Ectodermal cell (in vitro differentiated cells): ENCODE results near the gene DUS3L.

Experiments
- H3K27ac ChIP-seq: 2 replicates; pipeline ENCODE4 v1.7.0; 2013; ENCODE audit warnings: mild to moderate bottlenecking, low read depth, low read length; ENCODE audit not compliant: insufficient read depth, poor library complexity, severe bottlenecking
- H3K27me3 ChIP-seq: 2 replicates; pipeline ENCODE4 v1.7.0; 2013; ENCODE audit warnings: mild to moderate bottlenecking, low read length; ENCODE audit not compliant: insufficient read depth, control insufficient read depth, poor library complexity, severe bottlenecking
- H3K36me3 ChIP-seq: one replicate; pipeline ENCODE4 v1.7.0; 2013; ENCODE audit warnings: low read length; ENCODE audit not compliant: control insufficient read depth, insufficient read depth
- H3K4me1 ChIP-seq: one replicate; pipeline ENCODE4 v1.7.0; 2013; ENCODE audit warnings: low read length; ENCODE audit not compliant: control insufficient read depth, insufficient read depth
- H3K4me3 ChIP-seq: 2 replicates; pipeline ENCODE4 v1.7.0; 2013; ENCODE audit warnings: low read depth, low read length, control low read depth; ENCODE audit not compliant: insufficient read depth
- H3K9me3 ChIP-seq: 2 replicates; pipeline ENCODE4 v1.7.0; 2013; ENCODE audit warnings: mild to moderate bottlenecking, low read length, moderate library complexity; ENCODE audit not compliant: control insufficient read depth
- WGBS, 2 experiments: methylation state at CpG; one replicate each; pipeline ENCODE4 v1.1.7; 2013; ENCODE audit warnings: missing lambda C conversion rate in 2 of 2; 5-methylcytosine and 5-hydroxymethylcytosine counted together

DUS3L gene

DNA sequence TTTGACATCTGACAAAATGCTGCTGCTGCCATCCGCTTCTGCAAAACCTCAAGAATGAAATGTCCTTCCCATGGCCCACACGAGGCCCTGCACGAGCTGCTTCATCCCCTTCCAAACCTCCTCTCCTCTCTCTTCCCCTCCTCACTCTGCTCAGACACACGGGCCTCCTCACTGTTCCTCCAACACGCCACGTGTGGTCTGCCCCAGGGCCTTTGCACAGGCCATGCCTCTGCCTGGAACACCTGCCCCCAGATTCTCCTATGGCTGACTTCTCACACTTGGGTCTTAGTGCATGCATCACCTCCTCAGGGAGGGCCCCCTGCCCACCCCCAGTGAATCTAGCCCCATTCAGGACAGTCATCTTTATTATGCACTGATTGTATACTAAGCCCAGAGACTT is 29.8 kb upstream of the DUS3L start:
- no peaks in the 10 kb centered on the region for H3K36me3 ChIP-seq
- H3K27ac ChIP-seq, result no peak overlapping the region
- H3K4me3 ChIP-seq, result no peak overlapping the region
- 79 to 82% methylated on average over 6 of the region's 6 CpGs for WGBS, 2 experiments
- H3K9me3 ChIP-seq, result no peaks in the 10 kb centered on the region
- no peaks in the 10 kb centered on the region for H3K27me3 ChIP-seq
- H3K4me1 ChIP-seq, result no peaks in the 10 kb centered on the region

DNA sequence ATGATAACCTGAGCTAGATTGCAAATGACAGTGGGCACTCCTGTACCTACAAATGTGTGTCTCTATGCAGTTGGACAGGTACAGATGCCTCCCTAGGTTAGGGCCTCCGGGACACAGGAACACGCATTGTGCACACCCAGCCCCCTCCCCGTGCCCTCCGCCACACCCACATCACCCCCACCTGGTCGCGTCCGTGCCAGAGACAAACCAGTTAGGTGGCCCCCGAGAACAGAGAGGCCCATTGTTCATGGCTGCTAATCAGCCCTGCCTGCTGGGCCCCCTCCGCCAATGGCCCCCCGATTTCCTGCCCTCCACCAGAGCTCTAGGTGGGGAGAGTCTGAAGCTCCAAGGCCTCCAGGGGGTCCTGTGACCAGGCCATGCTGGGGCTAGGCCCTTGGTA is 27.6 kb upstream of the DUS3L start:
- H3K27me3 ChIP-seq, result no peaks in the 10 kb centered on the region
- no peak overlapping the region for H3K4me3 ChIP-seq
- H3K4me1 ChIP-seq, result no peaks in the 10 kb centered on the region
- 89 to 93% methylated on average over 10 of the region's 10 CpGs for WGBS, 2 experiments
- no peak overlapping the region for H3K27ac ChIP-seq
- no peaks in the 10 kb centered on the region for H3K9me3 ChIP-seq
- no peaks in the 10 kb centered on the region for H3K36me3 ChIP-seq

DNA sequence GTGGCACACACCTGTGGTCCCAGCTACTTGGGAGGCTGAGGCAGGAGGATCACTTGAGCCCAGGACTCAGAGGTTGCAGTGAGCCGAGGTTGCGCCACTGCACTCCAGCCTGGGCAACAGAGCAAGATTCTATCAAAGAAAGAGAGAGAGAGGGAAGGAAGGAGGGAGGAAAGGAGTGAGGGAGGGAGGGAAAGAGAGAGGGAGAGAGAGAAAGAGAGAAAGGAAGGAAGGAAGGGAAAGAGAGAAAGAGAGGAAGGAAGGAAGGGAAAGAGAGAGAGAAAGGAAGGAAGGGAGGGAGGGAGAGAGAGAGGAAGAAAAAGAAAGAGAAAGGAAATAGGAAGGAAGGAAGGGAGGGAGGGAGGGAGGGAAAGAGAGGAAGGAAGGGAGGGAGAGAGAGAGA is 26.3 kb upstream of the DUS3L start:
- Histone ChIP-seq H3K4me3 (no peak overlapping the region), H3K27ac (no peak overlapping the region), H3K9me3 (no peaks in the 10 kb centered on the region), H3K36me3 (no peaks in the 10 kb centered on the region), H3K4me1 (no peaks in the 10 kb centered on the region), H3K27me3 (no peaks in the 10 kb centered on the region)
- WGBS, 2 experiments, result 90 to 93% methylated on average over 2 of the region's 2 CpGs

DNA sequence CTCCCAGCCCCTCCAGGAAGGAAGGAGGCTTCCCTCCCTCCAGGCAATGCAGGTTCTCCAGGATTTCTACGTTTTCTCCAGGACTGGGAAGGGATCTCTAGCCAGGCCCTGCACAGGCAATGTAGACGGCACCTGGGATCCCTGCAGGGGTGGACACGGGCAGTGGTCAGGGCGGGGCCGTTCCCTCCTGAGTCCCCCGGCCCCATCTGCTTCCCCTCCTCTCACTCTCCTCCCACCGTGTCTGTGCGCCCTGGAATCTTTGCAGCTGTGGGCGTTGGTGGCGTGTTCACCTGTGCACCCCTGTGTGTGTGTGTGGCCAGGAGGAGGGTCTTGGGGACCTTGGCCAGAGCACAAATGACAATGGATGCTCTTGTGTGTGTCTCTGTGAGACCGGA is 23.9 kb upstream of the DUS3L start:
- H3K4me1 ChIP-seq, result no peaks in the 10 kb centered on the region
- H3K36me3 ChIP-seq, result no peaks in the 10 kb centered on the region
- no peaks in the 10 kb centered on the region for H3K27me3 ChIP-seq
- H3K4me3 ChIP-seq, result no peak overlapping the region
- no peak overlapping the region for H3K27ac ChIP-seq
- H3K9me3 ChIP-seq, result no peaks in the 10 kb centered on the region
- 81 to 86% methylated on average over 11 of the region's 11 CpGs for WGBS, 2 experiments

DNA sequence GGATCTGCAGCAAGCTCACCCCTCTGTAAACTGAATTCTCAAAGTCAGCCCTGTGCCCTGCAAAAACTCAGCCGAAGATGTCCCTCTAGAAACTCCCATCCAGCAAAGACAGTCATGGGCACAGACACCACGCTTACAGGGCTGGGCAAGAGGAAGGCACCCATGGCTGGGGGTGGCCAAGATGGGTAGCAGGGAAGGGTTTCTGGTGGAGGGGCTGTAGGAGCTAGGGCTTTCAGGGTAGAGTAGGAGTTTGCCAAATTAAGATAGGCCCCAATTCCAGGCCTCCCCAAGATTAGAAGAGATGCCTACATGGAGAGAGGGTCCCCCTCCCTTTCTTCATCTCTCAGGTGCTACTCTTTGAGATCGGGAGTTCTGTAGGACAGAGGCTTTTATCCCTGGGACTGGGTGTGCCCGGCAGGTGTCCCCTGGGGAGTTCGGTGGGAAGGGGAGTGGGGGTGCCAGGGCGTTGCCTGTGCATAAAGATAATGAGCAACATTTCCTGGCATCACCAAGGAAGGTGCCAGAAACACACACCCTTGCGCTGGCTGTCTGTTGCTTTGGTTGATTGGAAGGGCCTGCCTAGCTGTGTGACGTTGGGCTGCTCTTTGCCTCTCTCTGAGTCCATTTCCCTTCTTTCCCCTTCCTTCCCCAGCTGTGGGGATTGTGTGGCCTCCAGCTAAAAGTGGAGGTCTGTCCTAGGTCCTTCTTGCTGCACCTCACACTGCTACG is 23.3 kb upstream of the DUS3L start:
- no peaks in the 10 kb centered on the region for H3K9me3 ChIP-seq
- WGBS, 2 experiments, result 84 to 89% methylated on average over 9 of the region's 9 CpGs
- H3K27ac ChIP-seq, result no peak overlapping the region
- H3K36me3 ChIP-seq, result no peaks in the 10 kb centered on the region
- no peaks in the 10 kb centered on the region for H3K4me1 ChIP-seq
- no peak overlapping the region for H3K4me3 ChIP-seq
- H3K27me3 ChIP-seq, result no peaks in the 10 kb centered on the region

DNA sequence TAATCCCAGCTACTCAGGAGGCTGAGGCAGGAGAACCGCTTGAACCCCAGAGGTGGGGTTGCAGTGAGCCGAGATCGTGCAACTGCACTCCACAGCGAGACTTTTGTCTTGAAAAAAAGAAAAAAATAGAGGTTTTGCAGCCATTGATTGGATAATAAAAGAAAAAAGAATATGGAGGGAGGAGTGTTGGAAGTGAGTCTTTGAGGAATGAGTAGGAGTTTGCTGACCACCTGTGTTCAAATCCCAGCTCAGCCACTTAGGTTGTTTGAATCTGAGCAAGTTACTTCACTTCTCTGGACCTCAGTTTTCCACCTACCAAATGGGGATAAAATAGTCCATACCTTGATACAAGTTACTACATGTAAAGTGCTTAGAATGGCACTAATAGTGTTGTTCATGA is 20.2 kb upstream of the DUS3L start:
- Histone ChIP-seq H3K27me3 (peaks cover under 1% of the 10 kb centered on the region), H3K36me3 (no peaks in the 10 kb centered on the region), H3K27ac (no peak overlapping the region), H3K4me3 (no peak overlapping the region), H3K9me3 (no peaks in the 10 kb centered on the region), H3K4me1 (peaks cover 5% of the 10 kb centered on the region)
- 91 to 93% methylated on average over 4 of the region's 4 CpGs for WGBS, 2 experiments

DNA sequence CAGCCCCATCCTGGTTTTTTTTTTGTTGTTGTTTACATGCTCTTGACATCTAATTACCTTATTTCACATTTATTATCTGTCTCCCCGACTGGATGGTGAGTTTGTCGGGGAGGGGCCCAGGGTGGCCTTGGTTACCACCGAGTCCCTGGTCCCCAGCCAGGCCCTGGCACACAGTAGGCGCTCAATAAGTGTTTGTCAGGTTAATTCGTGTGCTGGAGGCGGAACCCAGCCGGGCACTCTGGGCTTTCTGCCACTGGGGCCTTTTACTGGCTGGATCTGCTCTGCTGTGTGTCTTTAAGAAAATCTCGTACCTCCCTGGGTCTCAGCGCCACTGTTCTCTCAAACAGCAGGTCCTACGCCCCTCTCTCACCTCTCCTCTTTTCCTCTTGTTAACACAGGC is 18.5 kb upstream of the DUS3L start:
- H3K9me3 ChIP-seq, result no peaks in the 10 kb centered on the region
- H3K27me3 ChIP-seq, result peaks cover 12% of the 10 kb centered on the region
- H3K4me1 ChIP-seq, result peaks cover 8% of the 10 kb centered on the region
- no peaks in the 10 kb centered on the region for H3K36me3 ChIP-seq
- no peak overlapping the region for H3K27ac ChIP-seq
- H3K4me3 ChIP-seq, result no peak overlapping the region
- 93 to 94% methylated on average over 10 of the region's 10 CpGs for WGBS, 2 experiments

DNA sequence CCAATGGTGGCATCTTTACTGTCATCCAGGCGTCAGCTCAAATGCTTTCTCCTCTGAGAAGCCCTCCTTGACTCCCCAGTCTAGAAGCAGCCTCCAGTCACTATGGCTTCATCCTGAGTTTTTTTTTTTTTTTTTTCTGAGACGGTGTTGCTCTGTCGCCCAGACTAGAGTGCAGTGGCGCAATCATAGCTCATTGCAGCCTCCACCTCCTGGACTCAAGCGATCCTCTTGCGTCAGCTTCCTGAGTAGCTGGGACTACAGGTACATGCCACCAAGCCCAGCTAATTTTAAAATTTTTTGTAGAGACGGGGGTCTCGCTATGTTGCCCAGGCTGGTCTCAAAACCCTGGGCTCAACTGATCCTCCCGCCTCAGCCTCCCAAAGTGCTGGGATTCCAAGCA is 18.1 kb upstream of the DUS3L start:
- Histone ChIP-seq H3K9me3 (no peaks in the 10 kb centered on the region), H3K4me1 (peaks cover 8% of the 10 kb centered on the region), H3K27me3 (peaks cover 16% of the 10 kb centered on the region), H3K4me3 (no peak overlapping the region), H3K36me3 (no peaks in the 10 kb centered on the region), H3K27ac (no peak overlapping the region)
- WGBS, 2 experiments, result 93 to 97% methylated on average over 9 of the region's 9 CpGs

DNA sequence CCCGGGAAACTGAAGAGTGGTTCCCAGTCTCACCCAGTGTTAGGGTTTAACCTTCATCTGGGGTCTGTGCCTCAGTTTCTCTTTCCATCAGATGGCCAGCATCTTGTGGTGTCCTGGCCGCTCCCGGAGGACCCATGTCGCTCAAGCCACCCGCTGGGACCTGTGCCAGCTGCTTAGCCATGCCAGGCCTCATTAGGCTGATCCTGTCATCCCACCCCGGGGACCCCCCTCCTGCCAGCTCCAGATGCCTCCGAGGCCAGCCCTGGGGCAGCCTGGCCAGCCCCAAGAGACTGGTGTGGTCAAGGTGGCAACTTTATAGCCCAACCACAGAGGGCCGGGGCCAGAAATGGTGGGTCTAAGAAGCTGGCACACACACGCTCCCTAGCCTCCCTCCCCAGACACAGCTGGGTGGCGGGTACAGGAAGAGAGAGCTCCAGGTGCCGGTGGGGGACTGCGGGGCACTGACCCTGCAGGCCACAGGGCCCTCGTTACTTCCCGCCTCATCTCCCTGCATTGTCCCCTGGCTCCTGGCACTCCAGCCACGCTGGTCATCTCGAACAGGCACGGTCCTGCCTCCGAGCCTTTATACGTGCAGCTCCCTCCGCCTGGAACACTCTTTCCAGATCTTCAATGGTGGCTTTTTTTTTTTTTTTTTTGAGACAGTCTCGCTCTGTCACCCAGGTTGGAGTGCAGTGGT is 17.3 kb upstream of the DUS3L start:
- no peak overlapping the region for H3K4me3 ChIP-seq
- H3K36me3 ChIP-seq, result no peaks in the 10 kb centered on the region
- H3K4me1 ChIP-seq, result peaks cover 8% of the 10 kb centered on the region
- no peaks in the 10 kb centered on the region for H3K9me3 ChIP-seq
- no peak overlapping the region for H3K27ac ChIP-seq
- 93 to 95% methylated on average over 20 of the region's 21 CpGs for WGBS, 2 experiments
- peaks cover 20% of the 10 kb centered on the region for H3K27me3 ChIP-seq

DNA sequence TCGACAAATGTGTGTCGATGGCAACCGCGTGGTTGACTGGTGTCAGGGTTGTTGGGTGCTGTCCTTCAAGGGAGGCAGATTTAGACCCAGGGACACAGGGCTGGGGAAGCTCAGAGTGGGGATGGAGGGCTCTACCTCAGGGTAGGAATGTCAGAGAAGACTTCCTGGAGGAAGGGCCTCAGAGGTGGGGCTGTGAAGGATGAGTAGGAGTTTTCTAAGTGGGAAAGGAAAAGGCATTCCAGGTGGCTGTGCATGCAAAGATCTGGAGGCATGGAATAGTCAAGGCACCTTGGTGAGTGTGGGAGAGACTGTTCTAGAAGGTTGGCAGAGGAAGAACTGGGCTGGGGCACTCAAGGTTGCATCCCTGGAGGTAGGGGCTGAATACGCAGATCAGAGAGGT is 15.9 kb upstream of the DUS3L start:
- peaks cover 8% of the 10 kb centered on the region for H3K4me1 ChIP-seq
- no peaks in the 10 kb centered on the region for H3K36me3 ChIP-seq
- 92% methylated on average over 5 of the region's 5 CpGs for WGBS, 2 experiments
- H3K27ac ChIP-seq, result no peak overlapping the region
- peaks cover 24% of the 10 kb centered on the region for H3K27me3 ChIP-seq
- H3K9me3 ChIP-seq, result no peaks in the 10 kb centered on the region
- no peak overlapping the region for H3K4me3 ChIP-seq
